ENCODE measurements around the gene NPR3. TPM values are rescaled to one million over a fixed set of nuclear protein-coding genes. Genes with fewer than 3 reads are reported as not detected.

Gene NPR3
- total and polyA plus RNA-seq, 2 donors (not counting 3 experiments of a cell fraction or from before 2014, with no cell fraction given) = 0.01 to 0.53 TPM

DNA sequence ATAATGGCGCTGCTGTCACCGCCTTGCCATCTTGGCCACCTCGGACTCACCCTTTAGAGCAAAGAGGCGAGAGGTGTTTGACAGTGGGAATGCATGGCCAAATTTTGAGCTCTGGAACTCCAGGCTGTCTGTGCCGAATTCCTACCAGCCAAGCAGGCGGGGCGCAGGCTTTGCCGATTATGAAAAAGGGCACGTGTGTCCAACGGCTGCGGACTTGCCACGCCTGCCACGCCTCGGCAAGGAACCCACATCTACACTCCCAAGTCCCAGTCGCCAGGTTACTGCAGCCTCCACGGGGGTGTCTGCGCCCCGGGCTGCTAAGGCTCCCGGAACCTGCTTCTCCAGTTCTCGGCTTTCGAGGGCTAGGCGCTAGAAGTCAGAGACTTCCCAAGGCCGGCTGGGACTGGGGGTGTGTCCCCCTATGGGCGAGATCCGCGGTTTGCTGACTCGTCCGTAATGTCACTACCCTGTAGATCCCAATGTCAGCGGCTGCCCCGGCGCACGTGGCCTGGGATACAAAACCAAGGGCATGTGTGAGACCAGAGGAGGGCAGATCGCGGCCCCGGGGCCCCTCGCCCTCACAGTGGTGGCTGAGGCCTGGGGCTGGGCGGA is 2.8 kb downstream of the NPR3 start:
- no peaks in the 10 kb centered on the region for H3K9me1 ChIP-seq (replicated peaks; ENCODE audit: control insufficient read depth, extremely low read depth, insufficient read depth, low read length)
- FAIRE-seq (no peak), DNase-seq (ENCODE audit: low read depth, low spot score) (no peak)
- ChIA-PET POLR2A (no interaction called here), CTCF (interaction anchor here (1.6 kb wide), 1 partner anchor 722 kb away, joined by 4 read pairs; no protein-coding TSS in a partner anchor)
- peaks cover 29 to 49% of the 10 kb centered on the region in 2 experiments for H3K27me3 ChIP-seq (ENCODE audit: control insufficient read depth in 2 of 2, insufficient read depth in 2 of 2, low read length in 2 of 2)
- intact Hi-C loops (cut with micrococcal nuclease) = loop anchor here (5.0 kb wide), 1 partner anchor 273 kb away; no protein-coding TSS in a partner anchor
- no peak overlapping the region for H2AFZ ChIP-seq (ENCODE audit: low read depth, low read length)
- H3K36me3 ChIP-seq (ENCODE audit: control insufficient read depth in 2 of 2, extremely low read depth in 1 of 2, insufficient read depth in 2 of 2, low read length in 2 of 2) = no peaks in the 10 kb centered on the region
- H3K79me2 ChIP-seq (ENCODE audit: control insufficient read depth, insufficient read depth, low read length) = no peaks in the 10 kb centered on the region
- H3K27ac ChIP-seq (ENCODE audit: insufficient read depth, low read depth, low read length) = no peak overlapping the region
- TF ChIP-seq POLR2AphosphoS5 (IDR thresholded peaks at IDR 0.05; ENCODE audit: insufficient read depth, low read depth, low read length) = no peak
- no peak for TF ChIP-seq POLR2A (IDR thresholded peaks at IDR 0.05; ENCODE audit: low read depth, low read length)
- TF ChIP-seq, protein P1, sequence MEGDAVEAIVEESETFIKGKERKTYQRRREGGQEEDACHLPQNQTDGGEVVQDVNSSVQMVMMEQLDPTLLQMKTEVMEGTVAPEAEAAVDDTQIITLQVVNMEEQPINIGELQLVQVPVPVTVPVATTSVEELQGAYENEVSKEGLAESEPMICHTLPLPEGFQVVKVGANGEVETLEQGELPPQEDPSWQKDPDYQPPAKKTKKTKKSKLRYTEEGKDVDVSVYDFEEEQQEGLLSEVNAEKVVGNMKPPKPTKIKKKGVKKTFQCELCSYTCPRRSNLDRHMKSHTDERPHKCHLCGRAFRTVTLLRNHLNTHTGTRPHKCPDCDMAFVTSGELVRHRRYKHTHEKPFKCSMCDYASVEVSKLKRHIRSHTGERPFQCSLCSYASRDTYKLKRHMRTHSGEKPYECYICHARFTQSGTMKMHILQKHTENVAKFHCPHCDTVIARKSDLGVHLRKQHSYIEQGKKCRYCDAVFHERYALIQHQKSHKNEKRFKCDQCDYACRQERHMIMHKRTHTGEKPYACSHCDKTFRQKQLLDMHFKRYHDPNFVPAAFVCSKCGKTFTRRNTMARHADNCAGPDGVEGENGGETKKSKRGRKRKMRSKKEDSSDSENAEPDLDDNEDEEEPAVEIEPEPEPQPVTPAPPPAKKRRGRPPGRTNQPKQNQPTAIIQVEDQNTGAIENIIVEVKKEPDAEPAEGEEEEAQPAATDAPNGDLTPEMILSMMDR (IDR thresholded peaks at IDR 0.05; ENCODE audit: extremely low read depth in 1 of 2, insufficient read depth in 1 of 2, low read depth in 1 of 2, low read length in 2 of 2) = no peak
- TF ChIP-seq FOS (IDR thresholded peaks at IDR 0.05; ENCODE audit: borderline replicate concordance, insufficient read depth, low read length) = no peak
- TF ChIP-seq, protein P2, sequence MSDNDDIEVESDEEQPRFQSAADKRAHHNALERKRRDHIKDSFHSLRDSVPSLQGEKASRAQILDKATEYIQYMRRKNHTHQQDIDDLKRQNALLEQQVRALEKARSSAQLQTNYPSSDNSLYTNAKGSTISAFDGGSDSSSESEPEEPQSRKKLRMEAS (IDR thresholded peaks at IDR 0.05; ENCODE audit: insufficient read depth, insufficient read length) = no peak
- no peak for TF ChIP-seq MYC (IDR thresholded peaks at IDR 0.05; ENCODE audit: low read depth, low read length)
- no peak for TF ChIP-seq GATA2 (IDR thresholded peaks at IDR 0.05; ENCODE audit: insufficient read depth, insufficient read length, low read depth, low read length)
- TF ChIP-seq JUN (IDR thresholded peaks at IDR 0.05; ENCODE audit: borderline replicate concordance, insufficient read depth, insufficient read length, low read depth) = no peak
- no peak for TF ChIP-seq EZH2 (IDR thresholded peaks at IDR 0.05; ENCODE audit: borderline replicate concordance, low read depth, low read length, severe bottlenecking)
- no peaks in the 10 kb centered on the region for H3K9me3 ChIP-seq (replicated peaks; ENCODE audit: control insufficient read depth, insufficient read depth, low read length)
- no peak overlapping the region for H3K9ac ChIP-seq (replicated peaks; ENCODE audit: extremely low read depth, insufficient read depth, low read length)
- H3K4me3 ChIP-seq (replicated peaks in 1 of 3; ENCODE audit: insufficient read depth in 1 of 3, low read depth in 1 of 3, low read length in 3 of 3) = no peak overlapping the region
- no peaks in the 10 kb centered on the region for H4K20me1 ChIP-seq (replicated peaks; ENCODE audit: control insufficient read depth, extremely low read depth, insufficient read depth, low read length)
- no TSS peak for BruUV-seq (replicated peaks)
- H3K4me1 ChIP-seq (ENCODE audit: control insufficient read depth, extremely low read depth, insufficient read depth, low read length) = peaks cover 11% of the 10 kb centered on the region
- dilution Hi-C loops (cut with MboI; ENCODE audit: extremely low pct_ligation_motif_present, low sequenced_read_pairs) = no loop called here
- H3K4me2 ChIP-seq (ENCODE audit: insufficient read depth, low read length) = no peak overlapping the region

All from endothelial cell of umbilical vein (primary cell).